T-helper 9 cell (primary cell): ENCODE results near the gene BECN2.

ENCODE experiments used
- DNase-seq: peaks from one replicate; pipeline ENCODE4 v3.0.0-alpha.2; 2020
- total RNA-seq, 2 donors: gene quantifications; one replicate each; lab custom pipeline; 2026; lab: John Stamatoyannopoulos, UW

Gene BECN2, protein sequence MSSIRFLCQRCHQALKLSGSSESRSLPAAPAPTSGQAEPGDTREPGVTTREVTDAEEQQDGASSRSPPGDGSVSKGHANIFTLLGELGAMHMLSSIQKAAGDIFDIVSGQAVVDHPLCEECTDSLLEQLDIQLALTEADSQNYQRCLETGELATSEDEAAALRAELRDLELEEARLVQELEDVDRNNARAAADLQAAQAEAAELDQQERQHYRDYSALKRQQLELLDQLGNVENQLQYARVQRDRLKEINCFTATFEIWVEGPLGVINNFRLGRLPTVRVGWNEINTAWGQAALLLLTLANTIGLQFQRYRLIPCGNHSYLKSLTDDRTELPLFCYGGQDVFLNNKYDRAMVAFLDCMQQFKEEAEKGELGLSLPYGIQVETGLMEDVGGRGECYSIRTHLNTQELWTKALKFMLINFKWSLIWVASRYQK
- 0 reads per million in 2 donors for total RNA-seq

DNA sequence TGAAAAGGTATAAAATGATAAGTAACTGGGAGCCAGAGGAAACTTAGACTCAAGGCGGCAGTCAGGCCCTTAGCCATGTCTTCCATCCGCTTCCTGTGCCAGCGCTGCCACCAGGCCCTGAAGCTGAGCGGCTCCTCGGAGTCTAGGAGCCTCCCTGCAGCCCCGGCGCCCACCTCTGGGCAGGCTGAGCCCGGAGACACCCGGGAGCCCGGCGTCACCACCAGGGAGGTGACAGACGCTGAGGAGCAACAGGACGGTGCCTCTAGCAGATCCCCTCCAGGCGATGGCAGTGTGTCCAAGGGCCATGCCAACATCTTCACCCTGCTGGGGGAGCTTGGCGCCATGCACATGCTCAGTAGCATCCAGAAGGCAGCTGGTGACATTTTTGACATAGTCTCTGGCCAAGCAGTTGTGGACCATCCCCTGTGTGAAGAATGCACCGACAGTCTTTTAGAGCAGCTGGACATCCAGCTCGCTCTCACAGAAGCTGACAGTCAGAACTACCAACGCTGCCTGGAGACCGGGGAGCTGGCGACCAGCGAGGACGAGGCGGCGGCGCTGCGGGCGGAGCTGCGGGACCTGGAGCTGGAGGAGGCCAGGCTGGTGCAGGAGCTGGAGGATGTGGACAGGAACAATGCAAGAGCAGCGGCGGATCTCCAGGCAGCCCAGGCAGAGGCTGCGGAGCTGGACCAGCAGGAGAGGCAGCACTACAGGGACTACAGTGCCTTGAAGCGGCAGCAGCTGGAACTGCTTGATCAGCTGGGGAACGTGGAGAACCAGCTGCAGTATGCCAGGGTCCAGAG, at the start of gene BECN2:
BECN2 (plus strand) TSS at position 76 of the 803 bp plus-strand sequence; CDS start at position 76, 0 bp downstream.
- no peak for DNase-seq

DNA sequence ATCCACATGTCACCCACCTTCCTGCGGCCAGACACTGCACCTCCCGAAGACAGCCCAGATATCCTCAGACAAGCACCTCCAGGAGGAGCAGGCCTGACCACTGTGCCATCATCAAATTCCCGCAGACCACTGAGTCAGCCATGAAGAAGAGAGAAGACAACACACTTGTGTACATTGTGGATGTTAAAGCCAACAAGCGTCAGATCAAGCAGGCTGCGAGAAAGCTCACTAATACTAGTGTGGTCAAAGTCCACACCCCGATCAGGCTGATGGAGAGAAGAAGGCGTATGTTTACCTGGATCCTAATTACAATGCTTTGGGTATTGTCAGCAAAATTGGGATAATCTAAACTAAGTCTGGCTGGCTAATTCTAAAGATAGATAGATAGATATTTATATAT, 41.4 kb upstream of the BECN2 start:
- DNase-seq = no peak

DNA sequence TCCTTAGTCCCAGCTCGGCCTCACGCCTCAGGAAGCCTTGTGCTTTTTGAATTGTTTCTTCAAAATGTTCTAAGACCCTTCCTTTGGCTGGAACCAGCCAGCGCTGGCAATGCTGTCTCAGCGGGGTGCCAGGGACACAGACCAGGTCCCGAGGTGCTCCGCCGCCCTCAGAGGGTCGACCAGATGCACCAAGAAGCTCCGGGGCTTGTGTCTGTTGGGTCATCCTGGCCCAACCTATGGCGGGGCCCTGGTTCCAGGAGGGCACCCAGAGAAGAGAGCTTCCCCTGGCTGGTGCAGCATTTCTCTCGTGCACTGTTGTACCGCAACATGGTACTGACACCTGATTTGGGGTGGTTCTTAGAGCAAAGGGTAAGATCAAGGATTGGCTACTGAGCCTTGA, 40.1 kb upstream of the BECN2 start:
- no peak for DNase-seq

DNA sequence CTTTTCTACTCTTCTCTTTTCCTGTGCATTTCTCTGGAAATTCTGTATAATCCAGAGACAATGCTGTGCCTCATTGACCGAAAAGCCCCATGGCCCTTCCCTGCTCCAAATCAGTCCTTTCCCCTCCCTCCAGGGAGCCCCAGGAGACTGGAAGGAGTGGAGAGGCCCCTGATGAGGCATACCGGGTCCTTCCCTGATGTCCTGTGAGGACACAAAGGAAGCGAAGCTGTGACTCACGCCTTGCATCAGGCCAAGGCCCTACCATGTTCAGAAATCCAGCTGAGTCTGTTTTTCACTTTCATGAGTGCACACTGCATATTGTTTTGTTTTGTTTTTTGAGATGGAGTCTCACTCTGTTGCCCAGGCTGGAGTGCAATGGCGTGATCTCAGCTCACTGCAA, 38.7 kb upstream of the BECN2 start:
- DNase-seq = no peak

DNA sequence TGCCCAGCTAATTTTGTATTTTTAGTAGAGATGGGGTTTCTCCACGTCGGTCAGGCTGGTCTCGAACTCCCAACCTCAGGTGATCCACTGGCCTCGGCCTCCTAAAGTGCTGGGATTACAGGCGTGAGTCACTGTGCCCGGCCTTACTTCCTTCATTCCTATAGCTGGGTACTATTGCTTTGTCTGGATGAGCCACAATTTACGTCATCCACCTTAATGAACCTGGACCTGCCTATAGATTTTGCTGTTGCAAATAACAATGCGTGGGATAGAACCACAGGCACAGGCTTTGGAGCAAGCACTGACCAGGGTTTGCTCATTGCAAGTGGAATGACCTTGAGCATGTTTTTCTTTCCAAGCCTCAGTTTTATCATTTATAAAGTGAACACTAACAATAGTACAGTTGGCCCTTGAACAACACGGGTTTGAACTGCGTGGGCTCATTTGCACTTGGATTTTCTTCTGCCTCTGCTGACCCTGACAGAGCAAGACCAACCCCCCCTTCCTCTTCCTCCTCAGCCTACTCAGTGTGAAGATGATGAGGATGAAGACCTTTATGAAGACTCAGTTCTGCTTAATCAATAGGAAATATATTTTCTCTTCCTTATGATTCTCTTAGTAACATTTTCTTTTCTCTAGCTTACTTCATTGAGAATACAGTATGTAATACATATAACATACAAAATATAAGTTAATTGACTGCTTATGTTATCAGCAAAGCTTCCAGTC, 33.3 kb upstream of the BECN2 start:
- no peak for DNase-seq

DNA sequence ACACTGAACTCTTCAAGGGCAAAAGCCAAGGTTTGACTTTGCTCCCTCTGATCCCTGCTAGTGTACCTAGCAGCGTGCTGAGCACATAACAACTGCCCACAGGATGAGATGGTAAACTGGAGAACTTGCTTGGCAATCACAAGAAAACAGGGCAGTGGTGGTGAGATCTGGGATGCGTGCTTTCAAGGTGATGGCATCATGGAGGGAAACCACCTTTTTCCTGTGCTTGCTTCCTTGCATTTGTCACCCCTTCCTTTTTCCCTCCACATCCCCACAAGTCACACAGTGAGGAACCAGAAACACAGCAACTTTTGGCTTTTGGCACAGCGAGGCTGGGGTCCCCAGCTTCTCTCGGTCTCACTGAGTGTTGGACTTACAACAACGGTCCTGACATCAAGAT, 31.4 kb upstream of the BECN2 start:
- DNase-seq = no peak

DNA sequence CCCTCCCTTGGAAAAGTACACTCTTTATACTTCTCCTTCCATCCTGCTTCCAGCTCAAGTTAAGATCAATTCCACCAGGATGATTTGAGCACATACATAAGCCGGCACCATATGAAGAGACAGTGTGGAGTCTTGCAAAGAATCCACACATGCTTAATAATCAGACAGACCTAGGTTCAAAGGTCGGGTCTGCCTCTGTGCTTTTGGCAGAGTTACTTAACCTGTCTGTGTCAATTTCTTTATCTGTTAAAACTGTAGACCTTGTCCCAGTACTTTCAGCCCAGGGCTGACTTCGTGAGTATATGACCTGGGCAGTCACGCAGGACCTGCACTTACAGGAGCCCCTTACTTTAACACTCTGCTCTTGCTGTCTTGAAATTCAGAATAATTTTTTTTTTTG, 30.2 kb upstream of the BECN2 start:
- no peak for DNase-seq

DNA sequence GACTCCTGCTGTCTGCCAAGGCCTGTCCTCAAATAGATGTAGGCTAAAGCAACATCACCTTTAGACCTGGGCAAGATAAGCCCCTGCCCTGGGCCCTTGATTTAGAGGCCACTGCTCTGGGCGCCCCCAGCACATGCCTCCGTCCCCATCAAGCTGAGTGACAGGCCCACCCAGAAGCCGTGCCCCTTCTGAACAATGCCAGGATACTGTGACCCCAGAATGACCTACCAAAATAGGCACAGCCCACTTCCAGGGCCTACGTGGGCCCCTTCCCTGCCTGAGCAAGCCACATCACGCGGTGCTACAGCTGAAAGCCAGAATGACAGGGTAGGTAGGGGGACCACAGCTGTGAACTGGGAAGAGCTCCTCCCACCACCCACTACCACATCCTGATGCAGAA, 24.7 kb upstream of the BECN2 start:
- no peak for DNase-seq

DNA sequence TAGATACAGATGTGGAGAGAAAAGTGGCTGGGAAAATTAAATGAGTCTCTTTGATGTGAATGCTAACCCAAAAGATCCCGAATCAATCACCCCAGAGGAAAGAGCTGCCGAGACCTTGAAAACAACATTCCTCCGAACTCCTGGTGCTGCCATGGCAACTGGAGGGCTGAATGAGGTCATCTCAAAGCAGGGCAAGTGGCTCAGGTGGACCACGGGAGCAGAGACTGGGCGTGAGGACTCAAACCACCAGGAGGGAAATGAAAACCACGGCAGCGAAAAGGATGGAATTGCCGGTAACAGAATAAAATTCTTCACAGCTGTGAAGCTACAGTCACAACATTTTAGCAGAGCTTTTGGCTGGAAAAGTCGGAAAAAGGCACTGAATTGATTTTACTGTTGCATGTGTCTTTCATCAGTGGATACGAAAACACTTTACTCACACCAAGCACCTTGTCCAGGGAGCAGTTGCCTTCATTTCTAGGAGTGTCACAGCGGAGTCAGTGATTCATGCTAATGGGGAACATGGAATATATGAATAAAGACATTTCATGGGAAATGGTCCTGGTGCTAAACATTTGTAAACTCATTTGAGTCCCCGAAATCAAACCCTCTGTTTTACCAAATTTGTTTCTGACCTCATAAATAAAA, 23.2 kb upstream of the BECN2 start:
- no peak for DNase-seq

DNA sequence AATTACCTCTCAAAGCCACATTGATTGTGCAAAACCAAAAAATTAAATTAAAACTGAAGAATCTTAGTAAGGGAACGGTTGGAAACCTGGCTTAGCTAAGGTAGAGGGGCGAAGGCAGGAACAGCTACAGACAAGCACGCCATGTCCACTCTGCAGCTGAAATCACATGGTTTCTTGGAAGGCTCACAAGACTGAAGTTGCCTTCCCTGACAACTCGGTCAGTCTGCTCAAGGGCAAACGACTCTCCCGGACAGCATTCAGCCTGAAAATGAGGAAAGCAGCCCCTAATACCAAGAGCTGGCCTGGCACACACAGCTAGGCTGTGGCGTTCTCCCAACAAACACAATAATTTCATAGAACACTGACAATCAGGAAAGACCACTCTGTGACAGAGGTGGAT, 22.7 kb upstream of the BECN2 start:
- no peak for DNase-seq

DNA sequence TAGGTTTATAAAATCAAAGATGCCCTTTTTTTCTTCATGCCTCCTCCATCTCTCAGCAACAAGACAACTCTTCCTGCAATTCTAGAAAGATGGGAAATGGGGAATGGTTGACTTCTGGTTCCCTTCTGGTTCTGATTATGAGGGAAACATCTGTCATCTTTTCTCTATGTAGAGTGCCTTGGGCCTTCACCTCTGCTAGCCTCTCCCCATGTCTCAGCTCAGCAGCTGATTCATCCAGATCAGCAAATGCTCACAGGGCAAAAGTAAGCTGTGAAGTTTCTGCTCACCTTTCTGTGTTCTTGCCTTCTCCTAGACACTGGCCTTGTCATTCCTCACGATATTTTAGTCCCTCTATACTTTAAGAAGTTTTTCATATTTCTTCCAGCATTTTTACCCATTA, 17.8 kb upstream of the BECN2 start:
- DNase-seq = no peak

DNA sequence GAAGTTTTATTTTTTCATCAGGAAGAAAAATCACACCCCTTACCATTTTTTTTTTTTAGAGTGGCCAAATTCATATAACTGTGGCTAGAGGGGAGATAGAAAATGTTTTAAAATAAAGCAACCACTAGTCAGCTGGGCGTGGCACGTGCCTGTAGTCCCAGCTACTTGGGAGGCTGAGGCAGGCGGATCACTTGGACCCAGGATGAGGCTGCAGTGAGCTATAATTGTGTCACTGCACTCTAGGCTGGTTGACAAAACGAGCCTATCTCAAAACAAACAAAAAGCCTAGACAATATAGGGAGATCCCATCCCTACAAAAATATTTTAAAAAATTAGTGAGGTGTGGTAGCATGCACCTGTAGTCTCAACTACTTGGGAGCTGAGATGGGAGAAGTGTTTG, 14.8 kb upstream of the BECN2 start:
- DNase-seq = no peak

DNA sequence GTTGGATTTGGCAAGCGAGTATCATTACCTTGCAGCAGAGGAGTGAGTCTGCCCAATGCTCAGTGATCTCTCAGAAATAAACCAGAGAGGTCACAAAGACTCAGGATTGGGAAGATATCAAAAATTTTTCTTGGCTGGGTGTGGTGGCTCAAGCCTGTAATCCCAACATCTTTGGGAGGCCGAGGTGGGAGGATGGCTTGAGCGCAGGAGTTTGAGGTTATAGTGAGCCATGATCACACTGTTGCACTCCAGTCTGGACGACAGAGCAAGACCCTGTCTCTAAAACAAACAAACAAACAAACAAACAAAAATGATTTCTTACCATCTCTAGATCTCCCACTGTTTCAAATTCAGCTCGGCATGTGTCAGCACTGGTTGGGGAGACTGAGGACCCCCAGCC, 13.3 kb upstream of the BECN2 start:
- DNase-seq = no peak

DNA sequence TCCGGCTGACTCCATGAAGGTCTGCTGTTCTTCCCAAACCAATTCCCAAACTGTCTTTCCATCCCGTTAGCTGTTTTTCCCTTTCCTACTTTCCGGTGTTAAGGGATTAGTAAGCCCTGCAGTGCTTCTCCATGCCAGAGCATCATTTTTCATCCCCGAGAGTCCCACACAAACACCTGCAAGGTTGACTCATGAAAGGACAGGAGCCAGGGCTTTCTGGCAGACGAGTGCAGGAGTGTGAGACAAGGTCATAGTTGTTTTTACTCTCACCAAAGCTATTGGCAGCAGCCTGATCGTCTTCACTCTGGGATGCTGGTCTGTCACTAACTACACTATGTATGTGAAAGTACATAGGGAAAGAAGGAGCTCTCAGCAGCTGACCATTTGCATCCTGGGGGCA, 10.2 kb upstream of the BECN2 start:
- DNase-seq = no peak

DNA sequence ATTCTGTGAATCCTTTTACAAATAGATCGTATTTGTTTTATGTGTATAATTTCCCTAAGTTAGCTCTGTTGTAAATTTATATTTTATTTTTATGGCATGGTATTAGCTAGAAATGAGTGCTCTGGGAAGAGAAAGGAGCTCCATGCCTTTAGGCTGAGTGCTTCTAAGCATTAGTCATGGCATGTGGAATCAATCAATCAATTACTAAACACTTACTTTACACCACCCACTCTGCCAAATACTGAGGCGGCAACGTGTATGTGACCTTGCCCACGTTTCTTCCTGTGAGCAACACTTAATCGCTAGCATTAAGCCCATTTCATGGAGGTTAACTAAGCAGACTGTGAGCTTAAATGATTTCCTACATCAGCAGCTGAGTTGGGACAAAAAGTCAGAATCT, 7.2 kb upstream of the BECN2 start:
- no peak for DNase-seq

DNA sequence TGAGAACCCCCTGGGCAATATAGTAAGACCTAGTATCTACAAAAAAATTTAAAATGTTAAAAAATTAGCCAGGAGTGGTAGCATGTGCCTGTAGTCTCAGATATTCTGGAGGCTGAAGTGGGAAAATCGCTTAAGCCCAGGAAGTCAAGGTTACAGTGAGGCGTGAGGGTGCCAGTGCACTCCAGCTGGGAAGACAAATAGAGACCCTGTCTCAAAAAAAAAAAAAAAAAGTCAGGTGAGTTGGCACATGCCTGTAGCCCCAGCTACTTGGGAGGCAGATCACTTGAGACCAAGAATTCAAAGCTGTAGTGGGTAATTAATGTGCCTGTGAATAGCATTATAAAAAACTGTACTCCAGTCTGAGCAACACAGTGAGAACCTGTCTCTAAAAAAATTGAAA, 4.6 kb downstream of the BECN2 start:
- no peak for DNase-seq

DNA sequence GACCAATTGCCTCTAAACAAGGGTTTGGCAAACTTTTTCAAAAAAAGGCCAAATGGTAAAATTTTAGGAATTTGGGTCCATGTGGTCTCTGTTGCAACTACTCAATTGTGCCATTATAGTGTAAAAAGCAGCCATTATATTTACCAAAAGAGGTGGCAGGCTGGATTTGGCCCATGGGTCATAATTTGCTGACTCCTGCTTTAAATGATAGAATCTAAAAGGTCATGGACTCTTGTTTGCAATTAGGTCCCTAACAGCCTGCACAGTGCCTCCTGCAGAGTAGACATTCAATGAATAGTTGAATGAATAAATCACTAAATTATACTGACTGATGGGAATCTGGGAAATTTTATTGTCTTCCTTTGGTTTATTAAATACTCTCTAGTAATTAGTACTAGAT, 6.2 kb downstream of the BECN2 start:
- DNase-seq = no peak

DNA sequence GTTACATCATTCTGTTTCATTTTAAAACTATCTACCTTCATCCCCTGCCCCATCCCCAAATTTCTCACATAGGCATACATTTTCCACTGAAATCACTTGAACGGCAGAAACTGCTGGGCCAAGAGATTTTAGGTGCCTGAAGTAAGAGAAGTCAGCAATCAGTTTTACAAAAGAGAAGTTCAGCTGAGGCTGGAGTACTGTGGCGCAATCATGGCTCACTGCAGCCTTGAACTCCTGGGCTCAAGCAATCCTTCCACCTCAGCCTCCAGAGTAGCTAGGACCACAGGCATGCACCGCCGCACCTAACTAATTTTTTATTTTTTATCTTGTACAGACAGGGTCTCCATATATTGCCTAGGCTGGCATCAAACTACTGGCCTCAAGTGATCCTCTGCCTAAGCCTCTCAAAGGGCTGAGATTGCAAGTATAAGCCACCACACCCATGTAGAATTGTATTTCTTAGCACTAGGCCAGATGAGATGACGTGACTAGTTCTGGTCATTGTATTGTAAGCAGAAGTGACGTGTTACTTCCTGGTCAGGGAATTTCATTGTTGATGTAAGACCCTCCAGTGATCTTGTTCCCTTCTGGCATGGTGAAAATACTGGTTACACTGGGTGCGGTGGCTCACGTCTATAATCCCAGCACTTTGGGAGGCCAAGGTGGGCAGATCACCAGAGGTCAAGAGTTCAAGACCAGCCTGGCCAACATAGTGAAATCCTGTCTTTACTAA, 7.1 kb downstream of the BECN2 start:
- no peak for DNase-seq

DNA sequence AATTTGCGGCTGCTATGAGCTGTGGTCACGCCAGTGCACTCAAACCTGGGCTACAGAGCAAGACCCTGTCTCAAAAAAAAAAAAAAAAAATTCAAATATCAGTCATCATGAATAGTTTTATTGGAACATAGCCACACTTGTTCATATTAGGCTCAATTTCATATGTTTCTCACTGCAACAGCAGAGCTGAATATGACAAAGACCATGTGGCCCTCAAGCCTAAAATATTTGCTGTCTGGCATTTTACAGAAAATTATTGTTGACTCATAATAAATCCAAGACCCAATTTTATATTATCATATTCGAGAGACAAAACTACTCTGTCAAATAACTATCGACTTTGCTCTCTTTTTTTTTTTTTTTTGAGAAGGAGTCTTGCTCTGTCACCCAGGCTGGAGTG, 11.0 kb downstream of the BECN2 start:
- no peak for DNase-seq

DNA sequence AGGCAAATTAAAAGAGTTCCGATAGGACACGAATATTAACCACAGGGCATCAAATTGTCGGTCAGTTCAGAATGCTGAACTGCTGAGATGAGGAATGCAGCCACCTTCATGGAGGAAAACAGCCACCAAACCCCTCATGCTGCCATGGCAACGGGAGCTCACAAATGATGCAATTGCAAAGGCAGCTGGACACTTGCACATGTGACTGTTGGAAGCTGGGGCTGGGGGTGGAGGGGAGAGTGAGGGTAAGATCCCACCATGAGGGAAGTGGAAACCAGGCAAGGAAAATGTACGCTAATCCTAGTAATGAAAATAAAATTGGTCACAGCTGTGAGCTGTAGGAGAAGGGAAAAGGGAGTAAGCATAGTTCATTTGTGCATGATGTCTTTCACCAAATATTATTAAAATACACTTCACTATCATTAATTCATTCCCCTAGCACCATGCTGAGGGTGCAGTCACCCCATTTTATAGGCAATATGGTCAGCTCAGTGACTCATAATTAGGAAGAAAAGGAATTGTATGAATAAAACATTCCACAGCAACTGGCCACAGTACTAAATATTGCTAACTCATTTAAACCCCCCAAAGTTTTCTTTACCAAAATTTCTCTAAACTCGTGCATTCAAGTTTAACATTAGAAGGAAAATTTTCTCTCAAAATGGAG, 15.3 kb downstream of the BECN2 start:
- DNase-seq = no peak

DNA sequence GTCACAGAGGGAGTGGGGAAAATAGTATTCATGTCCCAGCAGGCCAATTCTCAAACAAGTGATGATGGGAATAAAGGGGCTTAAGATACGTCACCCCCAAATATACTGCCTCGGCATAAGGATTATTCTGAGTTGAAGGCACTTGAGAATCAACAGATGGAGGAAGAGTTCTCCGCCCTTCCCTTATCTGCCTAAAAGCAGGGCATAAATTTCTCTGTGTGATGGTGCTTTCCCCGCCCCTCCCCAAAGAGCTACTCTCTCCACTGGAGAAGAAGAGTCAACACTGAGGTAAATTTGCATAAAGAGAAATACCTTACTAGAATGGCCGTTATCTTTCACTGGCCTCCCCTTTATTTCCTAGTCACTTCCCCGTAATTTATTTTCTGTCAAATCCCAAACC, 18.7 kb downstream of the BECN2 start:
- no peak for DNase-seq

DNA sequence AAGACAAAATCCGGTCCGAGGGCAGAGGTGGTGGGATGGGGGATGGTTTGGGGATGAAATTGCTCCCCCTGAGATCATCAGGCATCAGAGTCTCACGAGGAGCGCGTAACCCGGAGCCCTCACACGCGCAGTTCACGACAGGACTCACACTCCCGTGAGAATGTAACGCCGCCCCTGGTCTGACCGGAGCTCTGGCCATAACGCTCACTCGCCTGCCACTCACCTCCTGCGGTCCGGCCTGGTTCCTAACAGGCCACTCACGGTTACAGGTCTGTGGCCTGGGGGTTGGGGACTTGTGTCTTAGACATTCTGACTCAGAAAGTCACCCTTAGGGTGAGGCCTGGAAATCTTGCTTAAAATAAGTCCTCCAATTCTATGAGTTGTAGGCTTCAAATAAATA, 21.5 kb downstream of the BECN2 start:
- no peak for DNase-seq
